Suprapubic skin (tissue), 3 donors: ENCODE results near the gene RNF220.

ENCODE experiments used
- CTCF ChIP-seq, 2 donors: fragments of 200-600 bp in 1 of 2; fragments of 450-650 bp in 1 of 2; sonication (generic) in 1 of 2; IDR thresholded peaks; one replicate each; pipeline ENCODE4 v1.5.1; 2016 to 2019; ENCODE audit warnings: antibody characterized with exemption in 2 of 2, mild to moderate bottlenecking in 1 of 2, moderate library complexity in 1 of 2
- POLR2AphosphoS5 ChIP-seq, 3 donors: sonication (generic); formaldehyde crosslinking; IDR thresholded peaks; one replicate each; pipeline ENCODE4 v1.6.1; 2017; ENCODE audit warnings: antibody characterized with exemption in 3 of 3

GRCh38 chr1:44628962-44629756, 224.1 kb downstream of the RNF220 start:
- TF ChIP-seq CTCF (IDR thresholded peaks at IDR 0.05) = no peak
- no peak for TF ChIP-seq POLR2AphosphoS5 (IDR thresholded peaks at IDR 0.05)
